Hepatocyte (in vitro differentiated cells): Measurements from ENCODE around the gene PTPRM. TPM values are rescaled to one million over a fixed set of nuclear protein-coding genes. Genes with fewer than 3 reads are reported as not detected.

Experiments used
- DNase-seq: peaks from one replicate; pipeline ENCODE4 v3.0.0-alpha.2; 2016; ENCODE audit warnings: low spot score
- H2AFZ ChIP-seq: fragments of 200-600 bp; sonication (generic); 2 replicates; pipeline ENCODE4 v1.6.0; 2016; ENCODE audit warnings: antibody characterized with exemption, mild to moderate bottlenecking
- H3K27ac ChIP-seq: fragments of 200-600 bp; sonication (generic); 2 replicates; pipeline ENCODE4 v1.5.1; 2016; ENCODE audit warnings: mild to moderate bottlenecking
- H3K27me3 ChIP-seq: fragments of 200-600 bp; sonication (generic); 2 replicates; pipeline ENCODE4 v1.6.1; 2016
- H3K36me3 ChIP-seq: fragments of 200-600 bp; sonication (generic); replicated peaks from 2 replicates; pipeline ENCODE4 v1.5.1; 2016; ENCODE audit warnings: low read depth; ENCODE audit not compliant: insufficient read depth
- H3K4me1 ChIP-seq: fragments of 200-600 bp; sonication (generic); 2 replicates; pipeline ENCODE4 v1.5.1; 2016; ENCODE audit warnings: mild to moderate bottlenecking, moderate library complexity; ENCODE audit not compliant: insufficient read depth
- H3K4me2 ChIP-seq: fragments of 200-600 bp; sonication (generic); 2 replicates; pipeline ENCODE4 v1.6.0; 2016
- H3K4me3 ChIP-seq: fragments of 200-600 bp; sonication (generic); 2 replicates; pipeline ENCODE4 v1.5.1; 2016; ENCODE audit warnings: mild to moderate bottlenecking
- H3K79me2 ChIP-seq: fragments of 200-600 bp; sonication (generic); 2 replicates; pipeline ENCODE4 v1.6.0; 2017; ENCODE audit warnings: mild to moderate bottlenecking
- H3K9me2 ChIP-seq: fragments of 200-600 bp; sonication (generic); replicated peaks from 2 replicates; pipeline ENCODE4 v1.6.0; 2017; ENCODE audit warnings: mild to moderate bottlenecking; ENCODE audit not compliant: insufficient read depth
- H3K9me3 ChIP-seq: fragments of 200-600 bp; sonication (generic); 2 replicates; pipeline ENCODE4 v1.5.1; 2016; ENCODE audit warnings: low read depth, mild to moderate bottlenecking
- H4K20me1 ChIP-seq: fragments of 200-600 bp; sonication (generic); 2 replicates; pipeline ENCODE4 v1.6.0; 2016; ENCODE audit warnings: mild to moderate bottlenecking; ENCODE audit not compliant: insufficient read depth, poor library complexity, severe bottlenecking
- EZH2 ChIP-seq: fragments of 200-600 bp; sonication (generic); IDR thresholded peaks from 2 replicates; pipeline ENCODE4 v1.6.1; 2016; ENCODE audit warnings: antibody characterized with exemption, mild to moderate bottlenecking, borderline replicate concordance
- EZH2phosphoT487 ChIP-seq: fragments of 200-600 bp; sonication (generic); IDR thresholded peaks from one replicate; pipeline ENCODE4 v1.6.1; 2018; ENCODE audit warnings: antibody characterized with exemption, mild to moderate bottlenecking, low read depth, moderate library complexity; ENCODE audit not compliant: unreplicated experiment, severe bottlenecking
- WGBS: methylation state at CpG from one replicate; pipeline ENCODE4 v1.1.6; 2016; ENCODE audit warnings: low lambda C conversion rate; ENCODE audit errors: missing lambda C conversion rate; 5-methylcytosine and 5-hydroxymethylcytosine counted together
- polyA plus RNA-seq: library from polyadenylated mRNA; unstranded; fragments of >200 nt; fragmentation: Nextera tagmentation; extraction: Ambion mirVana; gene quantifications from 2 replicates; pipeline ENCODE4 v1.2.1, GENCODE V29; 2016
- total RNA-seq: library from RNA; depleted of rRNA; stranded (reverse); fragments of >200 nt; gene quantifications from 2 replicates; pipeline ENCODE4 v1.2.3, GENCODE V29; 2014
- TF ChIP-seq, protein P1 (sequence below): fragments of 200-600 bp; sonication (generic); IDR thresholded peaks from 2 replicates; pipeline ENCODE4 v1.5.1; 2016; ENCODE audit warnings: antibody characterized with exemption, mild to moderate bottlenecking; ENCODE audit not compliant: poor library complexity

Gene PTPRM
- total and polyA plus RNA-seq, 2 experiments from 2014 or later, result 26.1 to 47.4 TPM

DNA sequence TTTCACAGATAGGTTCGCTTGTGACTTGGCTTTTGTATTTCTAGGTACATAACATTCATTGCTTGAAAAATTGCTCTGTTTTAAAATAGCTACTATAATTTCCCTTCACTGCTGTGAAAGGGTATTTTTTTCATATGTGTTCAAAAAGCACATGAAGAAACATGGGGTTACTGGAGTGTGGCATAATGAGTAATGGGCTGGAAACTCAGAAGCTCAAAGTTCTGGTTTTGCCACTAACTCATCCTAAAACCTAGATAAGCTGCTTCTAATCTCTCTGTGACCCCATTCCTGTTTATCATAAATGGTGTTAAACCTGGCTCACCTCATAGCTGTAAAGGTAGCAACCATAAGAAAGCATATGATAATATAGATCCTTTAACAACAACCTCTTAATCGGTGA lies 319.3 kb downstream of the PTPRM start:
- no peaks in the 10 kb centered on the region for H3K9me3 ChIP-seq
- H3K4me1 ChIP-seq, result no peaks in the 10 kb centered on the region
- no peaks in the 10 kb centered on the region for H3K36me3 ChIP-seq
- TF ChIP-seq EZH2, result no peak
- TF ChIP-seq EZH2phosphoT487, result no peak
- TF ChIP-seq, protein P1, sequence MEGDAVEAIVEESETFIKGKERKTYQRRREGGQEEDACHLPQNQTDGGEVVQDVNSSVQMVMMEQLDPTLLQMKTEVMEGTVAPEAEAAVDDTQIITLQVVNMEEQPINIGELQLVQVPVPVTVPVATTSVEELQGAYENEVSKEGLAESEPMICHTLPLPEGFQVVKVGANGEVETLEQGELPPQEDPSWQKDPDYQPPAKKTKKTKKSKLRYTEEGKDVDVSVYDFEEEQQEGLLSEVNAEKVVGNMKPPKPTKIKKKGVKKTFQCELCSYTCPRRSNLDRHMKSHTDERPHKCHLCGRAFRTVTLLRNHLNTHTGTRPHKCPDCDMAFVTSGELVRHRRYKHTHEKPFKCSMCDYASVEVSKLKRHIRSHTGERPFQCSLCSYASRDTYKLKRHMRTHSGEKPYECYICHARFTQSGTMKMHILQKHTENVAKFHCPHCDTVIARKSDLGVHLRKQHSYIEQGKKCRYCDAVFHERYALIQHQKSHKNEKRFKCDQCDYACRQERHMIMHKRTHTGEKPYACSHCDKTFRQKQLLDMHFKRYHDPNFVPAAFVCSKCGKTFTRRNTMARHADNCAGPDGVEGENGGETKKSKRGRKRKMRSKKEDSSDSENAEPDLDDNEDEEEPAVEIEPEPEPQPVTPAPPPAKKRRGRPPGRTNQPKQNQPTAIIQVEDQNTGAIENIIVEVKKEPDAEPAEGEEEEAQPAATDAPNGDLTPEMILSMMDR, result no peak
- H3K9me2 ChIP-seq, result no peaks in the 10 kb centered on the region
- H4K20me1 ChIP-seq, result no peaks in the 10 kb centered on the region
- DNase-seq, result no peak
- no peak overlapping the region for H3K4me3 ChIP-seq
- H3K27ac ChIP-seq, result no peak overlapping the region
- no peaks in the 10 kb centered on the region for H3K27me3 ChIP-seq
- peaks cover 6% of the 10 kb centered on the region for H3K79me2 ChIP-seq
- no peak overlapping the region for H2AFZ ChIP-seq
- WGBS, result 94% methylated on average over 2 of the region's 2 CpGs
- no peak overlapping the region for H3K4me2 ChIP-seq

DNA sequence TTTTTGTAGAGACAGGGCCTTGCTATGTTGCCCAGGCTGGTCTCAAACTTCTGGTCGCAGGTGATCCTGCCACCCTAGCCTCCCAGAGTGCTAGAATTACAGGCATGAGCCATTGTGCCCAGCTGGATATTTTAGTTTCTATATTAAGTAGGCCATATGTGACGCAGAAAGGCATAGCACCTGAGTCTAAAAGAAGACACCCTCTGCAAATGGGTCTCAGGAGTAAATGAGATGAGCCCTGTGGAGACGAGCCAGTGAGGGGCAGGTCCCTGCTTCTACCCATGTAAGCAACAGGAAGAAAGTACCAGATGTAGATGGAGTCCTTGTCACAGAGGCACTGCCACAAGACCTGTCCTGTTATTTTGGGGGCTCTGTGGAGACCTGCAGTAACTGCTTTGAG lies 322.4 kb downstream of the PTPRM start:
- H3K36me3 ChIP-seq, result no peaks in the 10 kb centered on the region
- no peaks in the 10 kb centered on the region for H3K79me2 ChIP-seq
- H3K9me2 ChIP-seq, result no peaks in the 10 kb centered on the region
- TF ChIP-seq, protein P1, result no peak
- H4K20me1 ChIP-seq, result no peaks in the 10 kb centered on the region
- no peaks in the 10 kb centered on the region for H3K27me3 ChIP-seq
- WGBS, result 98% methylated on average over 3 of the region's 3 CpGs
- H3K4me2 ChIP-seq, result no peak overlapping the region
- no peak for DNase-seq
- H3K27ac ChIP-seq, result no peak overlapping the region
- no peak overlapping the region for H3K4me3 ChIP-seq
- H2AFZ ChIP-seq, result no peak overlapping the region
- H3K9me3 ChIP-seq, result no peaks in the 10 kb centered on the region
- H3K4me1 ChIP-seq, result no peaks in the 10 kb centered on the region

DNA sequence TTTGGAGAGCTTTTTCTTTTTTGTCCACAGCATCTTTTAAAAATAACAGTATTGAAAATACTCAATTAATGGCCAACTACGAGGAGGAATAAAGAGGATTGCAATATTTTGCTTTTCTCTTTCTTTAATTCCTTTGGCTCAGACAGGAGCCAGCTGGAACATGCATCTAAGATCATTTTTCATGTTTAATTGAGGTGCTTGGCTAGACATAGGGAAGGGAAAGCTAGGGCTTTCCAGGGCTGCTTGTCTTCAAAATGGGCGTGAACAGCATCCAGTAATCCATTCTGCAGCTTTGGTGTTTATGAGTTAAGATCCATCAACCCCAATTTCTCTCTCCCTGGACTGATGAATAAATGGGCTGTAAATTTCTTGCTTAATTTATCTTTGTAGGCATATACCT lies 323.0 kb downstream of the PTPRM start:
- no peaks in the 10 kb centered on the region for H3K4me1 ChIP-seq
- WGBS, result 74% methylated on average over 2 of the region's 2 CpGs

More for the DNA sequence above, 323.0 kb downstream of the PTPRM start:
- H3K9me3 ChIP-seq, result no peaks in the 10 kb centered on the region
- no peak overlapping the region for H3K4me3 ChIP-seq
- DNase-seq, result no peak
- no peak overlapping the region for H3K27ac ChIP-seq
- no peaks in the 10 kb centered on the region for H3K27me3 ChIP-seq
- H4K20me1 ChIP-seq, result no peaks in the 10 kb centered on the region
- H3K79me2 ChIP-seq, result no peaks in the 10 kb centered on the region
- TF ChIP-seq, protein P1, result no peak
- TF ChIP-seq EZH2 (no peak), EZH2phosphoT487 (no peak)
- H2AFZ ChIP-seq, result no peak overlapping the region
- H3K36me3 ChIP-seq, result no peaks in the 10 kb centered on the region
- no peaks in the 10 kb centered on the region for H3K9me2 ChIP-seq
- no peak overlapping the region for H3K4me2 ChIP-seq
